H1 (cell line): ENCODE results near the gene C5orf58. TPM values are rescaled to one million over a fixed set of nuclear protein-coding genes. Genes with fewer than 3 reads are reported as not detected.

Experiments
- CTCF ChIA-PET: fragments of 300-600 bp; sonication (Branson Sonifier 250); formaldehyde crosslinking; loops from one replicate; lab custom pipeline; 2021; ENCODE audit not compliant: partially characterized antibody; lab: Charles Lee
- POLR2A ChIA-PET: fragments of 300-600 bp; sonication (Branson Sonifier 250); formaldehyde crosslinking; loops from one replicate; lab custom pipeline; 2021; ENCODE audit warnings: inconsistent platforms; ENCODE audit not compliant: partially characterized antibody; lab: Charles Lee
- DNase-seq, 2 experiments: peaks; one replicate each; pipeline versions ENCODE4 v3.0.0 to v3.0.0-alpha.2; 2010 to 2022; ENCODE audit warnings: low spot score in 2 of 2, low read depth in 1 of 2, mixed read lengths in 1 of 2
- FAIRE-seq: peaks from 2 replicates; lab custom pipeline; 2011; peaks lifted over from hg19 to GRCh38; lab: Jason Lieb, UNC
- H2AFZ ChIP-seq: 2 replicates; pipeline ENCODE4 v1.8.1; 2012; ENCODE audit warnings: low read length, inconsistent platforms
- H2AK5ac ChIP-seq: 2 replicates; pipeline ENCODE4 v1.6.1; 2013; ENCODE audit warnings: low read depth, low read length
- H2BK120ac ChIP-seq: replicated peaks from 2 replicates; pipeline ENCODE3; 2013; ENCODE audit warnings: low read depth, low read length, inconsistent platforms
- H2BK12ac ChIP-seq: 2 replicates; pipeline ENCODE4 v1.6.1; 2013; ENCODE audit warnings: low read depth, low read length
- H2BK15ac ChIP-seq: 2 replicates; pipeline ENCODE4 v1.6.1; 2013; ENCODE audit warnings: low read length
- H2BK20ac ChIP-seq: 2 replicates; pipeline ENCODE4 v1.6.1; 2013; ENCODE audit warnings: low read length
- H2BK5ac ChIP-seq: 2 replicates; pipeline ENCODE4 v1.6.1; 2013; ENCODE audit warnings: low read depth, low read length
- H3K14ac ChIP-seq: 2 replicates; pipeline ENCODE4 v1.6.1; 2013; ENCODE audit warnings: inconsistent platforms; ENCODE audit not compliant: insufficient read length
- H3K18ac ChIP-seq: 2 replicates; pipeline ENCODE4 v1.6.1; 2013; ENCODE audit warnings: low read length; ENCODE audit errors: extremely low read depth
- H3K23ac ChIP-seq: 2 replicates; pipeline ENCODE4 v1.6.1; 2013; ENCODE audit warnings: inconsistent platforms; ENCODE audit not compliant: insufficient read length
- H3K23me2 ChIP-seq: 2 replicates; pipeline ENCODE4 v1.6.1; 2013; ENCODE audit warnings: low read depth, low read length
- H3K27ac ChIP-seq: 2 replicates; pipeline ENCODE4 v1.6.1; 2011; ENCODE audit warnings: low read depth, low read length, inconsistent platforms
- H3K27me3 ChIP-seq, 4 experiments: replicated peaks in 1 of 4; 1 replicate in 1 of 4; 2 replicates in 3 of 4; pipeline versions ENCODE4 v1.6.1 to v1.8.1; 2011 to 2013; ENCODE audit warnings: low read length in 3 of 4, mild to moderate bottlenecking in 3 of 4, inconsistent platforms in 2 of 4, mixed read lengths in 2 of 4, moderate library complexity in 1 of 4; ENCODE audit not compliant: control insufficient read depth in 3 of 4, insufficient read depth in 3 of 4; ENCODE audit errors: extremely low read depth in 1 of 4
- H3K36me3 ChIP-seq, 4 experiments: 2 replicates each; pipeline versions ENCODE4 v1.6.1 to v1.8.1; 2011 to 2013; ENCODE audit warnings: mild to moderate bottlenecking in 4 of 4, low read length in 3 of 4, moderate library complexity in 2 of 4, control low read depth in 1 of 4, inconsistent platforms in 1 of 4; ENCODE audit not compliant: insufficient read depth in 4 of 4, control insufficient read depth in 2 of 4
- H3K4ac ChIP-seq: replicated peaks from 2 replicates; pipeline ENCODE3; 2013; ENCODE audit warnings: low read length, low read depth, mixed read lengths, inconsistent platforms; ENCODE audit not compliant: insufficient read length
- H3K4me1 ChIP-seq, 4 experiments: replicated peaks in 1 of 4; 1 replicate in 1 of 4; 2 replicates in 3 of 4; pipeline versions ENCODE4 v1.6.1 to v1.8.1; 2011 to 2013; ENCODE audit warnings: low read length in 3 of 4, inconsistent platforms in 2 of 4, mixed read lengths in 1 of 4; ENCODE audit not compliant: insufficient read depth in 4 of 4, control insufficient read depth in 3 of 4
- H3K4me2 ChIP-seq, 2 experiments: 2 replicates each; pipeline versions ENCODE4 v1.6.1 to v1.8.1; 2011 to 2013; ENCODE audit warnings: low read depth in 2 of 2, low read length in 2 of 2, control low read depth in 1 of 2, inconsistent platforms in 1 of 2, mild to moderate bottlenecking in 1 of 2; ENCODE audit not compliant: insufficient read depth in 1 of 2
- H3K4me3 ChIP-seq, 4 experiments: fragments of 200-600, 300-600 bp in 1 of 4; sonication (generic), shearing (Covaris generic), sonication (Bioruptor Twin) in 1 of 4; 2 replicates each; pipeline versions ENCODE4 v1.5.1 to v1.8.1; 2011 to 2016; ENCODE audit warnings: low read length in 4 of 4, low read depth in 3 of 4, control low read depth in 2 of 4, inconsistent platforms in 2 of 4, mild to moderate bottlenecking in 2 of 4, mixed read lengths in 1 of 4, moderate library complexity in 1 of 4; ENCODE audit not compliant: insufficient read depth in 2 of 4; ENCODE audit errors: extremely low read depth in 1 of 4
- H3K56ac ChIP-seq: replicated peaks from 2 replicates; pipeline ENCODE3; 2013; ENCODE audit warnings: low read depth, mild to moderate bottlenecking, mixed read lengths, low read length, inconsistent platforms; ENCODE audit not compliant: insufficient read length
- H3K79me1 ChIP-seq: 2 replicates; pipeline ENCODE4 v1.6.1; 2013; ENCODE audit warnings: low read depth, low read length, control low read depth
- H3K79me2 ChIP-seq, 2 experiments: 2 replicates each; pipeline versions ENCODE4 v1.6.1 to v1.8.1; 2012 to 2013; ENCODE audit warnings: low read length in 2 of 2, mild to moderate bottlenecking in 2 of 2, inconsistent platforms in 1 of 2; ENCODE audit not compliant: insufficient read depth in 2 of 2, control insufficient read depth in 1 of 2
- H3K9ac ChIP-seq, 4 experiments: replicated peaks in 1 of 4; 1 replicate in 1 of 4; 2 replicates in 3 of 4; pipeline versions ENCODE4 v1.6.1 to v1.8.1; 2011 to 2013; ENCODE audit warnings: low read depth in 3 of 4, low read length in 3 of 4, control low read depth in 2 of 4, mild to moderate bottlenecking in 2 of 4, moderate library complexity in 2 of 4, inconsistent platforms in 1 of 4; ENCODE audit errors: extremely low read depth in 1 of 4
- H3K9me3 ChIP-seq, 2 experiments: 2 replicates each; pipeline versions ENCODE4 v1.6.1 to v1.8.1; 2012 to 2013; ENCODE audit warnings: mild to moderate bottlenecking in 2 of 2, moderate library complexity in 2 of 2, control low read depth in 1 of 2, inconsistent platforms in 1 of 2, low read depth in 1 of 2, low read length in 1 of 2, mixed read lengths in 1 of 2; ENCODE audit not compliant: insufficient read depth in 2 of 2
- H4K20me1 ChIP-seq, 2 experiments: replicated peaks in 1 of 2; 2 replicates each; pipeline versions ENCODE3 to v1.8.1; 2011 to 2013; ENCODE audit warnings: inconsistent platforms in 2 of 2, low read length in 2 of 2, mild to moderate bottlenecking in 1 of 2; ENCODE audit not compliant: insufficient read depth in 2 of 2, control insufficient read depth in 1 of 2
- H4K5ac ChIP-seq: 2 replicates; pipeline ENCODE4 v1.6.1; 2013; ENCODE audit warnings: low read length, low read depth, mixed read lengths, inconsistent platforms; ENCODE audit not compliant: insufficient read length
- H4K8ac ChIP-seq: 2 replicates; pipeline ENCODE4 v1.8.0; 2013; ENCODE audit warnings: mild to moderate bottlenecking, moderate library complexity, low read length, inconsistent platforms; ENCODE audit not compliant: insufficient read depth; ENCODE audit errors: extremely low read depth
- H4K91ac ChIP-seq: replicated peaks from 2 replicates; pipeline ENCODE3; 2013; ENCODE audit warnings: low read length, mixed read lengths, inconsistent platforms; ENCODE audit not compliant: insufficient read length
- ASH2L ChIP-seq: fragments of 200-600, 300-600 bp; sonication (generic); IDR thresholded peaks from one replicate; pipeline ENCODE4 v1.7.1; 2017; ENCODE audit warnings: low read length
- BCL11A ChIP-seq, 2 experiments: IDR thresholded peaks; one replicate each; pipeline ENCODE4 v1.6.1; 2011; ENCODE audit warnings: low read depth in 2 of 2, low read length in 2 of 2, mild to moderate bottlenecking in 2 of 2
- CEBPB ChIP-seq: IDR thresholded peaks from 2 replicates; pipeline ENCODE4 v1.6.1; 2012; ENCODE audit warnings: low read depth, low read length
- CHD2 ChIP-seq: IDR thresholded peaks from 2 replicates; pipeline ENCODE4 v1.6.1; 2012; ENCODE audit warnings: low read length, improper control_type of control experiment
- EGR1 ChIP-seq: IDR thresholded peaks from 2 replicates; pipeline ENCODE4 v1.6.1; 2011; ENCODE audit warnings: low read depth, low read length, borderline replicate concordance
- EP300 ChIP-seq, 2 experiments: IDR thresholded peaks; 1 replicate in 1 of 2; 2 replicates in 1 of 2; pipeline ENCODE4 v1.6.1; 2011 to 2012; ENCODE audit warnings: low read depth in 2 of 2, low read length in 2 of 2, mild to moderate bottlenecking in 2 of 2, borderline replicate concordance in 1 of 2, inconsistent platforms in 1 of 2, moderate library complexity in 1 of 2
- MAFK ChIP-seq: IDR thresholded peaks from 2 replicates; pipeline ENCODE4 v1.6.1; 2012; ENCODE audit warnings: low read depth, mild to moderate bottlenecking, improper control_type of control experiment, low read length
- PHF8 ChIP-seq: fragments of 200-600 bp; sonication (generic); conservative IDR thresholded peaks from 2 replicates; pipeline ENCODE4 v1.7.1; 2012; ENCODE audit warnings: low read depth, mild to moderate bottlenecking, inconsistent platforms, low read length, moderate library complexity
- POU5F1 ChIP-seq: IDR thresholded peaks from 2 replicates; pipeline ENCODE4 v1.6.1; 2011; ENCODE audit warnings: low read depth, mild to moderate bottlenecking, low read length, moderate library complexity
- RAD21 ChIP-seq, 2 experiments: IDR thresholded peaks in 1 of 2; conservative IDR thresholded peaks in 1 of 2; 2 replicates each; pipeline ENCODE4 v1.6.1; 2011; ENCODE audit warnings: low read depth in 2 of 2, low read length in 2 of 2, improper control_type of control experiment in 1 of 2, inconsistent platforms in 1 of 2, mild to moderate bottlenecking in 1 of 2, moderate library complexity in 1 of 2
- RNF2 ChIP-seq: fragments of 200-900, 300-1000 bp; sonication (generic); IDR thresholded peaks from 2 replicates; pipeline ENCODE4 v1.7.1; 2016; ENCODE audit warnings: borderline replicate concordance, low read depth, mild to moderate bottlenecking, antibody characterized with exemption, low read length; ENCODE audit not compliant: poor library complexity, severe bottlenecking; ENCODE audit errors: missing control alignments
- SIRT6 ChIP-seq: IDR thresholded peaks from one replicate; pipeline ENCODE4 v1.7.1; 2012; ENCODE audit warnings: low read length, inconsistent platforms
- SP2 ChIP-seq: IDR thresholded peaks from 2 replicates; pipeline ENCODE4 v1.6.1; 2012; ENCODE audit warnings: mild to moderate bottlenecking, low read length, inconsistent platforms
- SRF ChIP-seq: IDR thresholded peaks from 2 replicates; pipeline ENCODE4 v1.6.1; 2011; ENCODE audit warnings: mild to moderate bottlenecking, low read depth, low read length, moderate library complexity
- ZNF274 ChIP-seq: IDR thresholded peaks from 2 replicates; pipeline ENCODE4 v1.7.0; 2012; ENCODE audit warnings: low read length, borderline replicate concordance; ENCODE audit errors: extremely low read depth
- WGBS, 2 experiments: shearing (Covaris generic) in 1 of 2; methylation state at CpG; one replicate each; pipeline versions ENCODE4 v1.1.6 to v1.1.7; 2013 to 2015; ENCODE audit warnings: low lambda C conversion rate in 2 of 2, mixed read lengths in 2 of 2, inconsistent platforms in 1 of 2, low coverage in 1 of 2, missing lambda C conversion rate in 1 of 2; ENCODE audit not compliant: insufficient replicate concordance in 2 of 2, insufficient coverage in 1 of 2, insufficient read length in 1 of 2; ENCODE audit errors: extremely low coverage in 1 of 2, missing lambda C conversion rate in 1 of 2; 5-methylcytosine and 5-hydroxymethylcytosine counted together
- polyA plus RNA-seq, 7 experiments: library from polyadenylated mRNA; depleted of rRNA in 3 of 7; stranded (reverse) in 5 of 7; unstranded in 2 of 7; fragments of >200 nt in 5 of 7; fragments of 200-250 nt in 2 of 7; gene quantifications; 1 replicate in 5 of 7; 2 replicates in 1 of 7; 4 replicates in 1 of 7; pipeline versions ENCODE4 v1.2.1 to v1.2.3, GENCODE V29; 2011 to 2013; ENCODE audit warnings: missing spikeins in 2 of 7, mixed read lengths in 2 of 7
- total RNA-seq: library from RNA; stranded (reverse); fragmentation: NEBNext Ultra II Directional; extraction: Animal tissue kit (Norgen Biotek cat#: 25700); gene quantifications from 2 replicates; pipeline ENCODE4 v1.2.1, GENCODE V29; 2021

Gene C5orf58
- total and polyA plus RNA-seq, 2 of the 8 experiments (the other 6 are each of a cell fraction or from before 2014, with no cell fraction given), result 0.24 to 1.6 TPM

DNA sequence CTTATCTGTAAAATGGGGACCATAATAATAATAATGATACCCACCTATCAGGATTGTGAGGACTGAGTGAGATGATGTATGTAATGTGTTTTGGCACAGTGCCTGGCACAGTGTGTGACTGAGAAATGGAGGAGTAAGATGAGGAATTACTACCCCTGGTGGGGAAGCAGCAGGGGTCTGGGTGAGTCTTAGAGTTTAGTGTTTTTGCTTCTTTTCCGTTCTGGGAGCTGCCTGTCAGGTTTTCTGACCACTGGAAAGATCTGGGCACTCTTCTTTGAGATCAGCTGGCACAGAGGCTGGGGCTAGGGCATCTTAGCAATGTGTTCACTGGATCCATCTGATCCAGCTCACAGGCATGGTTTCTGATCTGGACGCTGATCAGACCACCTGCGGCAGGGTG, 56.3 kb downstream of the C5orf58 start:
- Histone ChIP-seq H3K56ac (no peak overlapping the region), H3K23me2 (no peaks in the 10 kb centered on the region), H4K91ac (no peak overlapping the region), H3K4me1 (peaks cover 2 to 10% (median 5%) of the 10 kb centered on the region in 4 experiments; a peak in 4 of 7 replicates), H3K4me3 (no peak overlapping the region), H3K4ac (no peak overlapping the region), H2BK12ac (no peak overlapping the region), H2BK120ac (no peak overlapping the region), H3K79me1 (no peaks in the 10 kb centered on the region), H3K27ac (no peak overlapping the region), H3K18ac (no peak overlapping the region), H3K27me3 (no peaks in the 10 kb centered on the region), H3K23ac (no peak overlapping the region), H4K8ac (no peak overlapping the region), H2AK5ac (no peak overlapping the region), H3K14ac (no peak overlapping the region), H3K9ac (no peak overlapping the region), H4K5ac (no peak overlapping the region), H3K4me2 (no peak overlapping the region), H4K20me1 (no peaks in the 10 kb centered on the region), H2BK5ac (no peak overlapping the region), H3K79me2 (no peaks in the 10 kb centered on the region), H2BK15ac (no peak overlapping the region), H2BK20ac (no peak overlapping the region), H2AFZ (no peak overlapping the region), H3K9me3 (peaks cover 14 to 15% of the 10 kb centered on the region in 2 experiments; a peak in 3 of 4 replicates), H3K36me3 (no peaks in the 10 kb centered on the region)
- WGBS, 2 experiments, result 88% methylated on average over 3 of the region's 3 CpGs; no CpG with 5 or more reads in 1 of the 2 experiments
- FAIRE-seq (no peak), DNase-seq (no peak)
- ChIA-PET CTCF (interaction anchor here (0.9 to 3.4 kb wide), 3 partner anchors 12 to 50 kb away, joined by 3 to 14 read pairs (median 4); no protein-coding TSS in a partner anchor), POLR2A (no interaction called here)
- no peak for TF ChIP-seq MAFK
- no peak for TF ChIP-seq ASH2L
- no peak for TF ChIP-seq SIRT6
- TF ChIP-seq EGR1, result no peak
- TF ChIP-seq SRF, result no peak
- no peak for TF ChIP-seq BCL11A (IDR thresholded peaks at IDR 0.05; ENCODE audit: low read depth in 2 of 2, low read length in 2 of 2)
- no peak for TF ChIP-seq RNF2
- TF ChIP-seq SP2, result no peak
- no peak for TF ChIP-seq CEBPB
- no peak for TF ChIP-seq EP300 (IDR thresholded peaks at IDR 0.05; ENCODE audit: borderline replicate concordance in 1 of 2, low read depth in 2 of 2, low read length in 2 of 2)
- no peak for TF ChIP-seq POU5F1
- no peak for TF ChIP-seq RAD21 (IDR thresholded peaks at IDR 0.05 in 1 of 2, conservative IDR thresholded peaks at IDR 0.05 in 1 of 2; ENCODE audit: low read depth in 2 of 2, low read length in 2 of 2)
- no peak for TF ChIP-seq PHF8
- TF ChIP-seq ZNF274, result no peak
- no peak for TF ChIP-seq CHD2
